ENCODE results near the gene ZNF664.

DNA sequence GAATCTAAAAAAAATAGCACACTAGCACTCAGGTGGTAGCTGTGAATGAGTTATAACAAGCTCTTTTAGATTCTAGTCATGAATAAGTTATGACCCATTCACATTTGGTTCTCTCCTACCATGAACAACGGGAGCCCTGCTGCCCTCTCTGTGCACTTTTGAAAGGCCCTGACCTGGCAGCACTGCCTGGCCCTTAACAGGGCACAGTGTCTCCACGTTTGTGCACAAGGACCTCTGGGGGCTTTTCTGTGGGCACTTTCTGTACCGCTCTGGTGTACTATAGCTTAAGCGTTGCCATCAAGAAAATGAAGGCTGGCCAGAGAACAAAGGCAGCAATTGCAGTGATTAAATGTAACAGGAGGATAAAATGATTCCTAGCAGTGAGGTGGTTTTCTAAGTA, 21.5 kb upstream of the ZNF664 start:
- TF ChIP-seq, protein P1, sequence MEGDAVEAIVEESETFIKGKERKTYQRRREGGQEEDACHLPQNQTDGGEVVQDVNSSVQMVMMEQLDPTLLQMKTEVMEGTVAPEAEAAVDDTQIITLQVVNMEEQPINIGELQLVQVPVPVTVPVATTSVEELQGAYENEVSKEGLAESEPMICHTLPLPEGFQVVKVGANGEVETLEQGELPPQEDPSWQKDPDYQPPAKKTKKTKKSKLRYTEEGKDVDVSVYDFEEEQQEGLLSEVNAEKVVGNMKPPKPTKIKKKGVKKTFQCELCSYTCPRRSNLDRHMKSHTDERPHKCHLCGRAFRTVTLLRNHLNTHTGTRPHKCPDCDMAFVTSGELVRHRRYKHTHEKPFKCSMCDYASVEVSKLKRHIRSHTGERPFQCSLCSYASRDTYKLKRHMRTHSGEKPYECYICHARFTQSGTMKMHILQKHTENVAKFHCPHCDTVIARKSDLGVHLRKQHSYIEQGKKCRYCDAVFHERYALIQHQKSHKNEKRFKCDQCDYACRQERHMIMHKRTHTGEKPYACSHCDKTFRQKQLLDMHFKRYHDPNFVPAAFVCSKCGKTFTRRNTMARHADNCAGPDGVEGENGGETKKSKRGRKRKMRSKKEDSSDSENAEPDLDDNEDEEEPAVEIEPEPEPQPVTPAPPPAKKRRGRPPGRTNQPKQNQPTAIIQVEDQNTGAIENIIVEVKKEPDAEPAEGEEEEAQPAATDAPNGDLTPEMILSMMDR (IDR thresholded peaks at IDR 0.05) = no peak
- TF ChIP-seq POLR2A (IDR thresholded peaks at IDR 0.05) = no peak
